Colonic mucosa (tissue), 4 donors: ENCODE data around the gene PIP4K2B. TPM values are rescaled to one million over a fixed set of nuclear protein-coding genes. Genes with fewer than 3 reads are reported as not detected.

ENCODE experiments used
- DNase-seq: peaks from one replicate; pipeline ENCODE4 v3.0.0-alpha.2; 2020
- H3K27ac ChIP-seq: fragments of 200-600 bp; one replicate; pipeline ENCODE4 v1.8.0; 2021
- H3K27me3 ChIP-seq: fragments of 200-600 bp; one replicate; pipeline ENCODE4 v1.8.0; 2021
- H3K36me3 ChIP-seq: fragments of 200-600 bp; one replicate; pipeline ENCODE4 v1.8.0; 2021
- H3K4me1 ChIP-seq: fragments of 200-600 bp; one replicate; pipeline ENCODE4 v1.8.0; 2021; ENCODE audit warnings: mild to moderate bottlenecking
- H3K4me3 ChIP-seq: fragments of 200-600 bp; one replicate; pipeline ENCODE4 v1.8.0; 2021
- H3K9ac ChIP-seq, 2 donors: one replicate each; pipeline ENCODE4 v1.7.0; 2013; ENCODE audit warnings: control low read depth in 2 of 2, low read depth in 2 of 2, low read length in 2 of 2
- H3K9me3 ChIP-seq: fragments of 200-600 bp; one replicate; pipeline ENCODE4 v1.8.0; 2021
- intact Hi-C: fragments of 100-400 bp; cut with DNase I; formaldehyde crosslinking; loops from one replicate; pipeline ENCODE4 v1.14.1; 2022
- total RNA-seq, 2 donors: library from RNA; stranded (reverse); fragmentation: NEBNext Ultra II Directional in 1 of 2; extraction: Animal tissue kit (Norgen Biotek cat#: 25700) in 1 of 2; gene quantifications; one replicate each; pipeline ENCODE4 v1.2.1, GENCODE V29; 2021
- TF ChIP-seq, protein P1 (sequence below): fragments of 200-600 bp; IDR thresholded peaks from one replicate; pipeline ENCODE4 v1.8.0; 2022; ENCODE audit warnings: antibody characterized with exemption, mild to moderate bottlenecking
- donor health status: healthy.
- donor health status: DM: no; HTN: no; CAD: no.
- donor health status: DM: no; HTN: no; CAD: no.

Gene PIP4K2B
- total RNA-seq, 2 donors from 2014 or later: 16.8 to 19.6 TPM

DNA sequence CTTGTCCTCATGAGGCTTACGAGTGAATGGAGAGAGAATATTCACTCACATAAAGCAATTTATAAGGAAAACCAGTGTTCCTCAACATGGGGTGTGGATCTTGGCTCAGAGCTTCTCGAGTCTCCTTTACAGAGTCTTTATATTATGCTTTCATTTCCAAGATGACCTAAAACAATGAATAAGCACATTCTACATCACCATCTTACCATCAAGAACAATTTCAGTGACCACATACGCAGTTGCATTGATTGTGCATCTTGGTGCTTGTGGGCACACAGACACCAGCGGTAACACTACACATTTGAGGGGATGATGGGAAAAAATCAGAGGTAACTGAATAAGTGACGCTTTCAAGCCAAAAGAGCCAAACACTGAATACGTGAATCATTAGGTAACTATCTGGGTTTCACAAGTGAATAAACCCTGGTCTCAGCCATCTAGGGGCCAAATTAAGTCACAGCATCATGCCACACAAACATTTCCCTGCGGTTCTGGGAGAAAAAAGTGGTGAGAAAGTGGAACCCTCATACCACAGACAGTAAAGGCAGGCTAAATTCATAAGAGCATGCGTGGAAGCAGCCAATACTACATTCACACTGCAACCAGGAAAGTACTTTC is 16.3 kb upstream of the PIP4K2B start:
- Histone ChIP-seq H3K27ac (no peak overlapping the region), H3K4me1 (no peaks in the 10 kb centered on the region), H3K36me3 (peaks cover 5% of the 10 kb centered on the region), H3K27me3 (no peaks in the 10 kb centered on the region), H3K9me3 (no peaks in the 10 kb centered on the region), H3K9ac (no peak overlapping the region), H3K4me3 (no peak overlapping the region)
- DNase-seq: no peak
- intact Hi-C loops: no loop called here
- TF ChIP-seq, protein P1, sequence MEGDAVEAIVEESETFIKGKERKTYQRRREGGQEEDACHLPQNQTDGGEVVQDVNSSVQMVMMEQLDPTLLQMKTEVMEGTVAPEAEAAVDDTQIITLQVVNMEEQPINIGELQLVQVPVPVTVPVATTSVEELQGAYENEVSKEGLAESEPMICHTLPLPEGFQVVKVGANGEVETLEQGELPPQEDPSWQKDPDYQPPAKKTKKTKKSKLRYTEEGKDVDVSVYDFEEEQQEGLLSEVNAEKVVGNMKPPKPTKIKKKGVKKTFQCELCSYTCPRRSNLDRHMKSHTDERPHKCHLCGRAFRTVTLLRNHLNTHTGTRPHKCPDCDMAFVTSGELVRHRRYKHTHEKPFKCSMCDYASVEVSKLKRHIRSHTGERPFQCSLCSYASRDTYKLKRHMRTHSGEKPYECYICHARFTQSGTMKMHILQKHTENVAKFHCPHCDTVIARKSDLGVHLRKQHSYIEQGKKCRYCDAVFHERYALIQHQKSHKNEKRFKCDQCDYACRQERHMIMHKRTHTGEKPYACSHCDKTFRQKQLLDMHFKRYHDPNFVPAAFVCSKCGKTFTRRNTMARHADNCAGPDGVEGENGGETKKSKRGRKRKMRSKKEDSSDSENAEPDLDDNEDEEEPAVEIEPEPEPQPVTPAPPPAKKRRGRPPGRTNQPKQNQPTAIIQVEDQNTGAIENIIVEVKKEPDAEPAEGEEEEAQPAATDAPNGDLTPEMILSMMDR: no peak

DNA sequence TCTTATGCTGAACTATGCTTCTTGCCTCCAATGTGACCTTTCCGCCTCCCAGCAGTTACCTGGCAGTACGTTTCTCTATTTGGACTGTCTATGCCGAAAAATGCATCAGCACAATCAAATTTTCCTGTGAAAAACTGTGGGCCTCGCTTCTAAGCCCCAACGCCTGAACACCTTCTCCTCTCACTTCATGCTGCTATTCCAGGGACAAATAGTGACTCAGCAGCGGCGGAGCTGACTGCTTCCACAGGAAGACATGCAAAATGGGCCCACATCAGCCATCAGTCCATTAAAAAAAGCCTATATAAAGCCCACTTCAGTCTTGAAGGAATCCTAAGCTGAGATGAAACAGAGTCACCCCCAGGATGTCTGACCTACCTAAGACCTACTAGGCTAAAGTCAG is 10.5 kb upstream of the PIP4K2B start:
- Histone ChIP-seq H3K36me3 (peaks cover 33% of the 10 kb centered on the region), H3K9ac (no peak overlapping the region), H3K9me3 (no peaks in the 10 kb centered on the region), H3K27ac (no peak overlapping the region), H3K4me1 (no peaks in the 10 kb centered on the region), H3K27me3 (no peaks in the 10 kb centered on the region), H3K4me3 (no peak overlapping the region)
- no peak for DNase-seq
- TF ChIP-seq, protein P1: no peak
- intact Hi-C loops: loop anchor here (5.0 kb wide), 1 partner anchor 57 kb away; no protein-coding TSS in a partner anchor

DNA sequence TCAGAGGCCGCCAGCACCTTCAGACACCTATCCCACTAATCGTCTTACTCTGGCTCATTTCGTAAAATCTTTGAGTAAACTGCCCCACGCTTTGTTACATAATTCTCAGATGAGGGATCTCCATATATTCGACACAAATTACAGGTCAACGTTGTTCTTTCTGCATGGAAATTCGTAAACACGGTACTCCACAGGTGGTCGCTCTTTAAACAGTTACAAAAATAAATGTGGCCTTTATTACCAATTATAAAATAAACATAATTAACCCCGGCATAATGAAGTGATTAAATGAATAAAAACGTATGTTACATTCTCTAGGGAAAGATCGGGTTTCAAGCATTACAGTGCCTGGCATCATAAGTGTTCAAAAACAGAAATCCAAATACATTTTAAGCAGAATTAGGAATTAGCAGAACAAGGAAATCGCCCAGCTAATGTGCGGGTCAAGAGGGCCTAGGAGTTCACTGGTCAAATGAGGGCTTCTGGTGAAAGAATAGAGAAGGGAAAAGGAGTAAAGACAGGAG is 943 bp upstream of the PIP4K2B start:
- DNase-seq: no peak
- TF ChIP-seq, protein P1: no peak

DNA sequence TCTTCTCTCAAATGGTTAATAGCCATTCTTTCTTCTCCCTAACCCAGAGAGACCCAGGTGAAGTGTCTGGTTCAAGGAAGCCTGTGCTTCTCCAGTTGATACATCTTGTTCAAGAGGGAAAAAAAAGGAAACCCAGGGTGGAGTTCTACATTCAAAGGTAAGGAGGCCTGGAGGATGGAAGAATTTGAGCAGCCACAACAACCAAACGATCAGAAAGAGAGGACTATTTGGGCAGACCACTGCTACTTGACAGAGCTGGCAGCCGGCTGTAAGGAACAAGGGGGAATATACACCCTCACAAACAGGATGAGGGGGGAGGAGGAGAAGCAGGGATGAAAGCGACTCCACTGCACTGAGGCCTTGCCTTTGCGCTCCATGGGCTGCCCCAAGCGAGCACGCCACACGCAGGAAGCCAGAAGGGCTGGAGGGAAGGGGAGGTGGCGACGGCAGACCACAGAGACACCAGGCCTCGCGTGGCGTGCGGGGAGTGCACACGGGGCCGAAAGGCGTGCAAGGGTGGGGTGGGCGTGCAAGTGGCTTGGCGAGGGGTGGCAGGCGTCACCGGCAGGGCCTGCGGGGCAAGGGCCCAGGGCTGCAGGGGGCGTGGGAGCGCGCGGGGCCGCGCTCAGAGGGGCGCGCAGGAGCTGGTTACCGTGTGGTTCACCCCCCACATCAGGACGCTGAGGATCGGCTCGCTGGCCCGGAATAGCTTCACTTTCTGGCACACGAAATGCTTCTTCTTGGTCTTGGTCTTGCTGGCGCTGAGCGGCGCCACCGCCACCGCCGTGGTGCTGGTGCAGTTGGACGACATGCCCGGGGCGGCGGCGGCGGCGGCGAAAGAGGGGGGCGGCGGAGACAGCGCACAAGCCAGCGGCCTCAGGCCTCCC is 499 bp downstream of the PIP4K2B start:
- Histone ChIP-seq H3K27me3 (no peaks in the 10 kb centered on the region), H3K9me3 (no peaks in the 10 kb centered on the region), H3K36me3 (peaks cover 6% of the 10 kb centered on the region), H3K4me1 (peaks cover 23% of the 10 kb centered on the region), H3K27ac (peak overlapping the region; percentile 98), H3K9ac (peak overlapping the region; percentile 82 to 91), H3K4me3 (peak overlapping the region; percentile 79)
- peak; percentile 54 for DNase-seq
- TF ChIP-seq, protein P1: no peak
- intact Hi-C loops: no loop called here

More for the DNA sequence above, 943 bp upstream of the PIP4K2B start:
- H3K9ac ChIP-seq: peak overlapping the region; percentile 66 to 96
- intact Hi-C loops: no loop called here
- peaks cover 23% of the 10 kb centered on the region for H3K4me1 ChIP-seq
- H3K36me3 ChIP-seq: peaks cover 16% of the 10 kb centered on the region
- H3K27me3 ChIP-seq: no peaks in the 10 kb centered on the region
- peak overlapping the region; percentile 98 for H3K27ac ChIP-seq
- peak overlapping the region; percentile 79 for H3K4me3 ChIP-seq
- H3K9me3 ChIP-seq: no peaks in the 10 kb centered on the region

DNA sequence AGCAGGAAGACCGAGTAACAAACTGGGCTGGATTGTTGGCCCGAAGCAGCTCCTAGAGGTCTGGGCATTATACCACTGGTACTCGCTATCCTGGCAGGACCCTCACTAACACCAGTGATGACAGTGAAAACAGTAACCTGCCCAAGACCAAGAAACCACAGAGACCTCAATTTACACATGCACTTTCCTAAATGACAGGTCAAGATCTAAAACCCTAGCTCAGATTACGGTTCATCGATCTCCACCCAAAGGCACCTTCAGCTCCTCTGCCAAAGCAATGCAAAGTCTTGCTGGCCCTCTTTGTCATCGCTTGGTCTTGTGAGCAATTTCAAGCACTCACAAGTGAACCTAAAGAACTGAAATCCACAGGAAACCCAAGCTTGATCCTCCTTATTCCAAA is 1.5 kb downstream of the PIP4K2B start:
- peak overlapping the region; percentile 79 for H3K4me3 ChIP-seq
- peak overlapping the region; percentile 8 to 19 for H3K9ac ChIP-seq

More for the DNA sequence above, 1.5 kb downstream of the PIP4K2B start:
- Histone ChIP-seq H3K36me3 (no peaks in the 10 kb centered on the region), H3K9me3 (no peaks in the 10 kb centered on the region), H3K27me3 (no peaks in the 10 kb centered on the region), H3K4me1 (peaks cover 23% of the 10 kb centered on the region), H3K27ac (no peak overlapping the region)
- intact Hi-C loops: no loop called here
- TF ChIP-seq, protein P1: no peak
- no peak for DNase-seq
